SJSA1 (cell line): ENCODE measurements around the gene RPP25. TPM values are rescaled to one million over a fixed set of nuclear protein-coding genes. Genes with fewer than 3 reads are reported as not detected.

Experiments used
- DNase-seq, 2 experiments: peaks; one replicate each; pipeline ENCODE4 v3.0.0-alpha.2; 2015 to 2020; ENCODE audit warnings: low spot score in 2 of 2, low read depth in 1 of 2
- H3K27ac ChIP-seq: fragments of 250-450 bp; sonication (Bioruptor Pico); 2 replicates; pipeline ENCODE4 v1.5.1; 2020; ENCODE audit warnings: mild to moderate bottlenecking, moderate library complexity
- H3K27me3 ChIP-seq: fragments of 250-450 bp; sonication (Bioruptor Pico); replicated peaks from 2 replicates; pipeline ENCODE4 v1.5.1; 2020; ENCODE audit warnings: mild to moderate bottlenecking, moderate library complexity
- H3K36me3 ChIP-seq: fragments of 250-450 bp; sonication (Bioruptor Pico); 2 replicates; pipeline ENCODE4 v1.5.1; 2020; ENCODE audit warnings: mild to moderate bottlenecking
- H3K4me1 ChIP-seq: fragments of 250-450 bp; sonication (Bioruptor Pico); replicated peaks from 2 replicates; pipeline ENCODE4 v1.6.1; 2021; ENCODE audit warnings: mild to moderate bottlenecking
- H3K4me3 ChIP-seq: fragments of 250-450 bp; sonication (Bioruptor Pico); 2 replicates; pipeline ENCODE4 v1.5.1; 2020; ENCODE audit warnings: mild to moderate bottlenecking
- H3K9me3 ChIP-seq: fragments of 250-450 bp; sonication (Bioruptor Pico); replicated peaks from 2 replicates; pipeline ENCODE4 v1.5.1; 2020; ENCODE audit warnings: mild to moderate bottlenecking
- total RNA-seq: library from RNA; depleted of rRNA; stranded (reverse); fragments of >200 nt; shearing (Covaris generic); gene quantifications from 2 replicates; pipeline ENCODE4 v1.2.3, GENCODE V29; 2014; rRNA removed

RPP25 gene, protein sequence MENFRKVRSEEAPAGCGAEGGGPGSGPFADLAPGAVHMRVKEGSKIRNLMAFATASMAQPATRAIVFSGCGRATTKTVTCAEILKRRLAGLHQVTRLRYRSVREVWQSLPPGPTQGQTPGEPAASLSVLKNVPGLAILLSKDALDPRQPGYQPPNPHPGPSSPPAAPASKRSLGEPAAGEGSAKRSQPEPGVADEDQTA
- 1.4 and 1.9 TPM in 2 replicates for total RNA-seq

DNA sequence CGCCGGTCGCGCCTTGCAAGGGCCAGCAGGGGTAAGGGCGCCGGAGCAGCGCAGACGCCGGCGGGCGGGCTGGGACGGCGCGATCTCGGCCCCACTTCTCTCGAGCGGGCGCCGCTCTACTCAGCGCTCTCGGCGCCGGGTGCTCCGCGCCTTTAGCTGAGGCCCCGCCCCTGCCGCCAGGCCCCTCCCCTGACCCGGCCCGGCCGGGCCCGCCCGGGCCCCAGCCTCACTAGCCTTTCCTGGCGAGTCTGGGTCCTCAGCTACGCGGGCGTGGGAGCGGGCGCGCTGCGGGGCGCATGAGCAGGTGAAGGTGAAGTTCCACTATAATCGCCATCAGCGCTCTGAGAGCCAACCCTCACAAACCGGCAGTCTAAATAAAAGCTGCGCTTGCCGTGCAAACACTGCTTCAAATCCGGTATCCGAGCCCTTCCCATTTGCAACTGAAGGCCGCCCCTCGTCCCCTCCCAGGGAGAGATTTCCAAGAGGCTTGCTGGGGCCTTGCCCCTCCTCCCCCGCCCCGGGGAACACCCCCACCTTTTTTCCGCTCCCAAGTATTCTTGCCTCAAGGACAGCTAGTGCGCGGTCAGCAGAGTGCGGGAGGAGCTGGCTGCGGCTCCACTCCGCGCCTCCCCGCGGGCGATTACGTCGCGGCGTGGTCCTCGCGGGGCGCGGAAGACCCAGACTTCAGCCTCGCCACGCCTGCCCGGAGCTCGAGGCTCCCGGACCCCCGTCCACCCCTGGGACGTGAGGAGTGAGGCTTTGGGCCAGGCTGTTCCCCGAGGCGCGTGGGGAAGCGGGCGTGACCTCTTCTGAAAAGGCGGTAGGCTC lies at the start of gene RPP25:
TSS of gene RPP25 (minus strand) at position 125 of the 828 bp plus-strand sequence. CDS start 189 bp downstream, outside the sequence.
- Histone ChIP-seq H3K4me3 (peak within 1 kb of the TSS; percentile 43), H3K4me1 (peaks cover 64% of the 10 kb centered on the region), H3K27me3 (peaks cover 5% of the 10 kb centered on the region; the same call in 1 of the 2 replicates), H3K9me3 (0 out of 2 replicates have a peak, but pooled peaks cover 5% of the 10 kb centered on the region), H3K27ac (no peak within 1 kb of the TSS; the same call in 1 of the 2 replicates), H3K36me3 (no peaks in the 10 kb centered on the region; the same call in 1 of the 2 replicates)
- DNase-seq = peak; percentile 66 to 73

DNA sequence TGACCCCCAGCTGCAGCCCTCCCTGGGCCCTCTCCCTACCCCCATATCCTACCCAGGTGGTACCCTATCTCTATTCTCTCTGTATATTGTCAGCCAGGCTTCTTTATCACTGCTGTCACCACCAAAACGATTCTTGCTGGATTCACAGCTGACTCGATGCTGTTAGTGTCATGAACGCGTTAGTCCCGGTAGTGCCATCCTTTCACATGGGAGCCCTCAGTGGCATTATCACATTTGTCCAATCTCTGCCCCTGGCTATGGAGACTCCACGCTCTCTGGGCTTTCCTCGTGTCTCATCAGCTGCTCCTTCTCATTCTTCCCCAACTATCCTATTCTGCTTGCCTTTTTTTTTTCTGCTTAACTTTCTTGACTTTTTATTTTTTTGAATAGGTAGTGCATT lies 45.8 kb upstream of the RPP25 start:
- Histone ChIP-seq H3K27ac (no peak overlapping the region), H3K4me3 (no peak overlapping the region), H3K36me3 (no peaks in the 10 kb centered on the region), H3K4me1 (no peaks in the 10 kb centered on the region), H3K9me3 (no peaks in the 10 kb centered on the region), H3K27me3 (no peaks in the 10 kb centered on the region)
- DNase-seq = no peak

DNA sequence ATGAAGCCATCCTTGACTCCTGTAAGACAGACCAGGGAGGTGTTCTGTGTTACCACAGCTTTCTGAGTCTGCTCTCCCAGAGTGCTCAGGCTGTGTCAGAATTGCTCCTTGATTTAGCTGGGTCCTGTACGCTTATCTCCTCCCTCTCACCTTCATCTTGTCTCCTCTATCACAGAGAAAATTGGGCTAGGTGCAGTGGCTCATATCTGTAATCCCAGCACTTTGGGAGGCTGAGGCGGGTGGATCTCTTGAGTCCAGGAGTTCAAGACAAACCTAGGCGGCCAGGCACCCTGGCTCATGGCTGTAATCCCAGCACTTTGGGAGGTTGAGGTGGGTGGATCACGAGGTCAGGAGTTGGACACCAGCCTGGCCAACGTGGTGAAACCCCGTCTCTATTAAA lies 44.7 kb upstream of the RPP25 start:
- H3K4me3 ChIP-seq = no peak overlapping the region
- DNase-seq = no peak
- peaks cover 4% of the 10 kb centered on the region for H3K27me3 ChIP-seq
- H3K9me3 ChIP-seq = no peaks in the 10 kb centered on the region
- H3K27ac ChIP-seq = no peak overlapping the region
- H3K4me1 ChIP-seq = no peaks in the 10 kb centered on the region
- H3K36me3 ChIP-seq = no peaks in the 10 kb centered on the region

DNA sequence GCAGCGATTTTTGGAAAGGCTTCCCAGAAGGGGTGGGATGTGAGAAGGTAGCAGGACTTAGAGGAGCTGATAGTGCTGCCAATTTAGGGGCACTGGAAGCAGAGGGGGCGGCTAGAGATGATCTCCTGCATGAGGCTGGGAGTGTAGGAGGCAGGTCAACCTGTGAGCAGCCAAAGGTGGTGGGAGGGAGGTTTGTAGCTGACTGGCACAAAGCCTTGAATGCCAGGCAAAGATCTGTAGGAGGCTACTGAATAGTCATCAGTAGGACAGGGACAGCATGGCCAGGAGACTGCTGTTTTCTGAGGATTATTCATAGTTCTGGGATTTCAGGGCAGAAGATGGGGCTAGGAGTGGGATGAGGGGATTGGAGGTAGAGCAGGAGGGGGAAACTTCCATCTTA lies 41.0 kb upstream of the RPP25 start:
- peaks cover 6% of the 10 kb centered on the region; the same call in 1 of the 2 replicates for H3K4me1 ChIP-seq
- no peaks in the 10 kb centered on the region for H3K9me3 ChIP-seq
- no peak overlapping the region for H3K27ac ChIP-seq
- H3K36me3 ChIP-seq = no peaks in the 10 kb centered on the region
- DNase-seq = no peak
- peaks cover 9% of the 10 kb centered on the region for H3K27me3 ChIP-seq
- H3K4me3 ChIP-seq = no peak overlapping the region

DNA sequence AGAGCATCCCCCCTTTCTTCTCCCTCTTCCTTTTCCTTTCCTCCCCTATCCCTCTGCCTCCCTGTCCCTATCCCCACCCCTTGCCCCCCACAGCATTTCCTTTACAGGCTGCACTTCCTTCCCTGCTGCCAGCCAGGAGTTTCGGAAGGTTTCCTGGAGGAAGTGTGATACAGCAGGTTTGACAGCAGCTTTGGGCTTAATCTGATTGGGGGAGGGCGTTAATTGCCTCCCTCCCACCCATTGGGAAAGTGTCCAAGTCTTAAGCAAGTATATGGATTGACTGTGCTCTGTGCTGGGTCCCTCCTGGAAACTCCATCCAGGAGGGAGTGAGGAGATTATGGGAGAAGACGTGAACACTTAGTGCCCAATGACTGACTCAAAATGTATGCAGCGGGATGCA lies 40.6 kb upstream of the RPP25 start:
- Histone ChIP-seq H3K36me3 (no peaks in the 10 kb centered on the region), H3K4me3 (no peak overlapping the region), H3K4me1 (peaks cover 6% of the 10 kb centered on the region; the same call in 1 of the 2 replicates), H3K27me3 (peaks cover 9% of the 10 kb centered on the region), H3K9me3 (no peaks in the 10 kb centered on the region), H3K27ac (no peak overlapping the region)
- DNase-seq = no peak

DNA sequence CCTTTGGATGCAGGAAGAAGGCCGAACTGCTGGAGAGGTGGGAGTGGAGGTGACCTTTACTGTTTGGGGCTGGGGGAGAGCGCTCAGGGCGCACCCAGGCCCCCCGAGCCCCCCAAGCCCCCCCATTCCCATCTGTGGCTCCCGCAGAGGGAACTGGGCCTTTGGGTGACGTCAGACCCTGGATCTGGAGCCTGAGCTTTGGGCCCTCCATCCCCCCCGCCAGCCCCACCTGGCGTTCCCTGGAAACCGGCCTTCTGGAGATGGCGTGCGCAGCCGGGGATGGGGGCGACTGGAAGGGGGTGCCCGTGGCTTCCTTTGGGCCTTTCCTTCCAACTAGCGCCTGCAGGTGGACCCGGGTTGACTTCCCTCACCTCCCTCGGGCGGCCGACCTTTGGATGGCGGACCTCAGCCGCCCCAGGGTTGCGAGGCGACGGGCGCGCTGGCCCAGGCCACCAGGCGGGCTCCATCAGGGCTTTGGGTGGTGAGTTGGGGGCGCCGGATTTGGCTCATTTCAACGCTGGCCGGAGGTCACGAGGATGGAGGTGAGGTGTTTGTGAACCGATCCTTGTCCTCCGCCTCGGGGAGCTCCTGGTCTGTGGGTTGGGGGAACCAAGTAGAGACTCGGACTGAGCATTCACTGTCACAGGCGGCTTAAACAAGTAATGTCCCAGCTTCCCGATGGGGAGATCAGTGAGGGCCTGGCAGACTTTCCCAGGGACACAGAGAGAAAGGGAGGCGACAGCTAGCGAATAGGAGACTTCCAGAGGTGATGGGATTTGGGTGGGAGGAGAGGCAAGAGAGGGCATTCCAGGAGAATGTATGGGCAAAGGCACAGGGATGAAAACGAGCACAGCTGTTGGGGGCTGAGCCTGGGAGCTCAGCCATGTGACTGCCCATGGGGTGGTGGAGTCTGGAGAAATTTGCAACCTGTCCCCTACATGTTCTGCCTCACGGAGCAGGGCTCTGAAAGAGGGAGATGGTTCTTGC lies 39.5 kb upstream of the RPP25 start:
- Histone ChIP-seq H3K4me1 (peaks cover 6% of the 10 kb centered on the region; the same call in 1 of the 2 replicates), H3K27ac (no peak overlapping the region)

DNA sequence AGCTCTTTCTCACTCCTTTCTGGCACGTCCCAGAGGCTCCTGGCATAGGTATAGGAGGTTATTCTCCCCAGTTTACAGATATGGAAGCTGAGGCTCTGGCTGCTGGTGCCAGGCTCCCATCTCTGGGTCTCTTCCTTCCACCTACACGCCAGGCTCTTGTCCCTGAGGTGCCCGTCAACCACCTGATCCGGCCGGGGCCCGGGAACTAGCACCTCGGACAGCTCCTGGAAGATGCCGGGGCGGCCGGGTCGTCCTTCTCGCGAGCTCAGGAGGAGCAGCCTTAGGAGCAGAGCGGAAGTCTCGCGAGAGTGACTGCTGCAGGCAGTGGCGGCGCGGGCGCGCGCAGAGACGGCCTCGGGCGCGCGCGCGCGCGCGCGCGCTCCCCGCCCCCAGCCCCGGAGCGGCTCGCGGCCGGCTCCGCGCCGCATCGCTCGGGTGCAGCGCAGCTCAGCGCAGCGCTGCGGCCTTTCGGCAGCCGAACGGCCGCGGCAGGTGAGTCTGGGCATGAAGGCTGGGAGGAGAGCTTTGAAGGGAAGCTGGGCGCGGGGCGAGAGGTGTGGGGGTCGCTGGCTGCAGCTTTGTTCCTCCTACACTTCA lies 38.7 kb upstream of the RPP25 start, which contains the start of gene SCAMP5:
TSS of gene SCAMP5 (plus strand) at position 382 of the 597 bp plus-strand sequence. CDS start 16,277 bp downstream, outside the sequence.
- peak within 1 kb of the TSS; percentile 43 for H3K4me3 ChIP-seq
- no peaks in the 10 kb centered on the region for H3K36me3 ChIP-seq
- no peaks in the 10 kb centered on the region for H3K9me3 ChIP-seq
- peak; percentile 64 to 94 for DNase-seq
- H3K4me1 ChIP-seq = peaks cover 6% of the 10 kb centered on the region; the same call in 1 of the 2 replicates
- H3K27me3 ChIP-seq = peaks cover 12% of the 10 kb centered on the region
- H3K27ac ChIP-seq = no peak within 1 kb of the TSS

More for the DNA sequence above, 39.5 kb upstream of the RPP25 start:
- no peaks in the 10 kb centered on the region for H3K9me3 ChIP-seq
- no peaks in the 10 kb centered on the region for H3K36me3 ChIP-seq
- H3K4me3 ChIP-seq = peak overlapping the region; percentile 43
- peaks cover 9% of the 10 kb centered on the region for H3K27me3 ChIP-seq
- DNase-seq = no peak

DNA sequence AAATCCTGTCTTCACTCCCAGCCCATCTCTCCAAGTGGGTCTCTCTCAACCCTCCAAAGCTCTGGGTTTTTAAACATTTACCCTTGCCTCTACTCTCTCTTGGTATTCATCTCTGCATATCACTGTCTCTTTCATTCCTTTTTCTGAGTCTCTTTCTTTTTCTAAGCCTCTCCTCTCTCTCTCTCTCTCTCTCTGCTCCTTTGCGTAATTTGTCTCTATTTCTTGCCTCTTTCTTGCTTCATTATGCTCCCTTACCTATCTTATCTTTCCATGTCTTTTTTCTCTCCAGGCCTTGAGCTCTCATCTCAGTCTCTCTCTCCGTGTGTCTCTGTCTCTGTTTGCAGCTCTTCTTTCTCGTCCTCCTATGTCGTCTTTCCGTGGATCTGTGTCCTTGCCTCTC lies 38.1 kb upstream of the RPP25 start:
- no peak for DNase-seq
- H3K4me3 ChIP-seq = no peak overlapping the region
- no peak overlapping the region for H3K27ac ChIP-seq
- no peaks in the 10 kb centered on the region for H3K9me3 ChIP-seq
- H3K27me3 ChIP-seq = peaks cover 13% of the 10 kb centered on the region
- H3K4me1 ChIP-seq = peaks cover 6% of the 10 kb centered on the region; the same call in 1 of the 2 replicates
- H3K36me3 ChIP-seq = no peaks in the 10 kb centered on the region

DNA sequence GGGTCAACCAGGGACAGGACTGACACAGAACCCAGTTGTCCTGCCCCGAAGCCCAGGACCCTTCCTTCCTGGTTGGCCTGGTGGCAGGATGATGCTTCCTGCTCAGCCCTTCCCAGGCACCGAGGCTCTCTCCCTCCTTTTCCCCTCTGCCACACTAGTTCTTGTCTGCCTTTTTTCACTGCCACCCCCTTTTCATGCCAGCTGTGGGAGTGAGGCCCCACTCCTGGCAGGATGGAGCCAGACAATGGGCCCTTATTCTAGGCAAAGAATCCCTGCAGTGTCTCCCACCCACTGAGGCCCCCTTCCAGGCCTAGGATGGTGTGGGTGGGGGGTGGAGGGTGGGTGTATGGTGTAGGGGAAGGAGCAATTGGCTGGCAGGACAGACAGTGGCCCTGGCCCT lies 37.7 kb upstream of the RPP25 start:
- Histone ChIP-seq H3K27ac (no peak overlapping the region), H3K9me3 (no peaks in the 10 kb centered on the region), H3K4me3 (no peak overlapping the region), H3K27me3 (peaks cover 13% of the 10 kb centered on the region), H3K36me3 (no peaks in the 10 kb centered on the region), H3K4me1 (peaks cover 6% of the 10 kb centered on the region; the same call in 1 of the 2 replicates)
- no peak for DNase-seq

DNA sequence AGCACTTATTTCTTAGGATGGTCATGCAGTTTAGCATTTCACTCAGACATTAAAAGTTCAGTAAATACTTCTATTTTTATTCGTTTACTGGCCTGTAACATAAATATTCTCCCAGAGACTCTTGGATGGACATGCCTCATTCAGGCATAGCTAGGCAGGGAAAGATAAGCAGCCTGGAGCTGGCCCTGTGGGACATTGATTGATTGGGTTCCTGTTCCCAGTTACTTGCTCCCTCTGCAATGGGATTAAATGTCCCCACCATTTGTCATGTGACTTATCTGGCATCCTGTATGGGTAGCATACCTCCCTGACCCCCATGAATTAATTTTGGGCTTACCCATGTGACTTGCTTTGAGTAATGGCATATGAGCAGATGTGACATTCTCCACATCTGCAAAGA lies 36.0 kb upstream of the RPP25 start:
- DNase-seq = no peak
- H3K4me1 ChIP-seq = peaks cover 6% of the 10 kb centered on the region; the same call in 1 of the 2 replicates
- no peak overlapping the region for H3K4me3 ChIP-seq
- peaks cover 13% of the 10 kb centered on the region for H3K27me3 ChIP-seq
- H3K9me3 ChIP-seq = 0 out of 2 replicates have a peak, but pooled peaks cover 2% of the 10 kb centered on the region
- H3K36me3 ChIP-seq = no peaks in the 10 kb centered on the region
- H3K27ac ChIP-seq = no peak overlapping the region

DNA sequence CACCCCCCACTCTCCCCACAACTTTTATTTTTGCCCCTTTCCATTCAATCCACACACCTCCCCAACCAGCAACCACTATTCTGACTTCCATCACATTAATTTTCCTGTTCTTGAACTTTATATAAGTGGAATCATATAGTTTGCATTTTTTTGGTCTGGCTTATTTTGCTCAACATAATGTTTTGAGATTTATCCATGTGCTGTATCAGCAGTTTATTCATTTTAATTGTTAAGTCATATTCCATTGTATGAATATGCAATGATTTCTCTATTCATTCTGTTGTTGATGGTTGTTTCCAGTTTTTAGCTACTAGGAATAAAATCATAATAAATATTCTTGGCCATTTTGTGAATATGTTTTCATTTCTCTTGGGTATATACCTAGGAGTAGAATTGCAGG lies 33.0 kb upstream of the RPP25 start:
- Histone ChIP-seq H3K36me3 (no peaks in the 10 kb centered on the region), H3K27me3 (peaks cover 20% of the 10 kb centered on the region), H3K9me3 (0 out of 2 replicates have a peak, but pooled peaks cover 2% of the 10 kb centered on the region), H3K27ac (no peak overlapping the region), H3K4me3 (no peak overlapping the region), H3K4me1 (no peaks in the 10 kb centered on the region)
- DNase-seq = no peak

DNA sequence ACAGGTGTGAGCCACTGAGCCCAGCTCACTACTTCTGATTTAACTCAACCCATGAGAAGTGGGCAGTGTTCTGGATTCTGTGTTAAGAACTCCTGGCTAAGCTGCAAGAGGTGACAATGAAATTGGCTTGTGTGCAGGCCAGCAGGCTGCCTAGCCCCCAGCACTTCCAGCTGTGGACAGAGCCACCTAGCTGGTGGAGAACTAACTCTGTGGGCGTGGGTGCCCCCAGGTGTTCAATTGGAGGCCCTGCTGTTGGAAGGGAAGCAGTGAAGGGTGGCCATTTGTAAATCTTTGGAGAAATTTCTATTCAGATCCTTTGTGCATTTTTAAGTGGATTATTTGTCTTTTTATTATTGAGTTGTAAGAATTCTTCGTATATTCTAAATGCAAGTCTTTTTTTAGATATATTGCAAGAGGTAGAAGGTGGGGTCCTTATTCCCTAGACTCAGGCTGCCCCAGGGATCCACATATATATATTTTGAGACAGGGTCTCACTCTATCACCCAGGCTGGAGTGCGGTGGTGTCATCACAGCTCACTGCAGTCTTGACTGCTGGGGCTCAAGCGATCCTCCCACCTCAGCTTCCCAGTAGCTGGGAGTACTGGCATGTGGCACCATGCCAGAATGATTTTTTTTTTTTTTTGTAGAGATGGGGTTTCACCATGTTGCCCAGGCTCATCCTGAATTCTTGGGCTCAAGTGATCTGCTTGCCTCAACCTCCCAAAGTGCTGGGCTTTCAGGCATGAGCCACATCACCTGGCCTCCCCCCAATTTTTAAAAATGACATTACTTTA lies 31.6 kb upstream of the RPP25 start:
- peak in 1 of 2 experiments; percentile 12 for DNase-seq
- Histone ChIP-seq H3K9me3 (0 out of 2 replicates have a peak, but pooled peaks cover 2% of the 10 kb centered on the region), H3K27ac (no peak overlapping the region)

More for the DNA sequence above, 31.6 kb upstream of the RPP25 start:
- Histone ChIP-seq H3K36me3 (no peaks in the 10 kb centered on the region), H3K4me3 (no peak overlapping the region), H3K4me1 (no peaks in the 10 kb centered on the region), H3K27me3 (peaks cover 24% of the 10 kb centered on the region)
